ENCODE results near the gene NUP42.

DNA sequence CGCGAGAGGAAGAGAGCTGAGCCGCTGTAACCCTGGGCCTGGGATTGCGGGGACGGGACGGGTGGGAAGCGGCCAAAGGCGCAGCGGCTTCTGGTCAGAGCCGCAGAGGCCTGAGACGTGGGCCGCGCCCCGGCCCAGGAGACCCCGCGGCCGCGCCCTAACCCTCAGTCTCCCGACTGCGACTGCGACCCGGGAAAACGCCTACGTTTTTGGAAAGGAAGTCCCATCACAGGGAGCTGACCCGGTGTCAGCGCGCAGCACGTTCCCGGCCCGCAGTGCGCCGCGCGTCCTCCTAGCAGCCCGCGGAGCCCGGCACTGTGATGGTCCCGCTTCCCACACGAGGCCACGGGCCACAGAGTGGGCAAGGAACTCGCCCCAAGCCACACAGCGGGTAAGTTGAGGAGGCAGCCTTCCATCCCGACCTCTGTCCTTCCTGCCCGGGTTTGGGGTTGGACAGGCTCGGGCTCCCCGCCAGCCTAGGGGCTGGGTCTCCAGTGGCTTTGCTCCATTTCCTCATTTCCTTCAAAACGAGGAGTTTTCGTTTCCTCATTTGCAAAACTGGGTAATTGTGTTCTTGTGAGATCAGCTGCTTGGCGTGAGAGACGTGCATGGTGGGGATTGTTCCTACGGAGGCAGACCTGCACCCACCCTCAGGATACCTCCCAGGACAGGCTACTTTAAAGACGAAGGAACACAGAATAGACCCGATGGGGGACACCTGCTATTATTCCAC is 65.9 kb downstream of the NUP42 start:
- TF ChIP-seq POLR2AphosphoS5 (IDR thresholded peaks at IDR 0.05; ENCODE audit: borderline replicate concordance, low read depth, low read length) (no peak), FOXP2 (optimal IDR thresholded peaks at IDR 0.05; ENCODE audit: control extremely low read depth, extremely low read length, insufficient read depth) (no peak)
